A549 (cell line): Measurements from ENCODE around the gene SIRT7.

Source experiments
- CTCF ChIP-seq: fragments of >200 bp; sonication (Bioruptor Twin); formaldehyde crosslinking; IDR thresholded peaks from 3 replicates; pipeline ENCODE4 v1.5.1; 2016
- FOXS1 ChIP-seq: fragments of 250-450 bp; sonication (Bioruptor Pico); IDR thresholded peaks from 2 replicates; pipeline ENCODE4 v1.5.0; 2020; ENCODE audit warnings: mild to moderate bottlenecking, moderate library complexity
- MAX ChIP-seq: IDR thresholded peaks from 2 replicates; pipeline ENCODE4 v1.6.1; 2012

- TF ChIP-seq MAX (no peak), CTCF (no peak), FOXS1 (CRISPR knock-in tag) (no peak)
Measured at GRCh38 chr17:81891303-81891552, 26.7 kb downstream of the SIRT7 start.
